Activated naive CD8-positive, alpha-beta T cell treated with anti-CD3 and anti-CD28 coated beads, Interleukin-2, amount 50 U/mL, for 16 hours (primary cell): ENCODE measurements around the gene ZNF423.
"Not testable (repeated sequence)": the region's sequence is repeated elsewhere in the genome, so short reads cannot be mapped to it uniquely, and the experiment has no call there.

Experiments used
- DNase-seq: peaks from one replicate; pipeline ENCODE4 v3.0.0-alpha.2; 2020; ENCODE audit warnings: low read depth, low spot score

The ZNF423 gene

GRCh38 chr16:49697631-49698452 lies 158.1 kb downstream of the ZNF423 start:
- DNase-seq, result no peak

DNA sequence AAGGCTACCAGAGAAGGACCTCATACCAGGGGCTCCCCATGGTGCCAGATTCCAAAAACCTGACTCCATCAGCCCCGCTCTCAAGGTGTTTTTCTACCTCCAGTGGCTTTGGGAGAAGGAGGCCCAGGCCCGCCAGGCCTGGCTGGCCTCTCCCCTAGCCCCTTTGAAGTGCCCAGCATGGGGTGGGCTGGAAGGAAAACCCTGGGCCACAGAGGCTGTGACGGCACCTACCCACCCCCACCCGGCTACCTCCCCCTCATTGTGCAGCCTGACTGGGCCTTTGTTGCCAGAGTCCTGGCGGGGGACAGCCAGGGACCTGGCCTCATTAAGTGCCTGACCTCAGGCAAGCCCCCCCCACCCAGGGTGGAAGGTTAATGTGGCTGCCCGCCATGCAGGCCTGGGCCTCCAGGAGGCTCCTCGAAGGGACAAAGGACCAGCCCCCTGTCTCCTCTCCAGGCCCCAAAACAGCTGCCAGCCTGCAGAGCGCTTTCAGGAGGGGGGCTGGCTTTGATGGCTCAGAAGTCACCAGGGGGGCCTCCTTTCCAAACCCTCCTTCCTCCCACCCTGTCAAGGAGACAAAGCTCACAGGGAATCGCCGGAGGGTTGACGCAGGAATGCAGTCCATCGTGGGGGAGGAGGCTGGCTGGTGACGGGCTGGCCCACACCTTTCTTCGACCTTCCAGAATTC lies 159.4 kb downstream of the ZNF423 start:
- no peak for DNase-seq

GRCh38 chr16:49695782-49696413 lies 160.0 kb downstream of the ZNF423 start:
- no peak for DNase-seq

GRCh38 chr16:49693445-49693844 lies 162.5 kb downstream of the ZNF423 start:
- DNase-seq, result no peak

DNA sequence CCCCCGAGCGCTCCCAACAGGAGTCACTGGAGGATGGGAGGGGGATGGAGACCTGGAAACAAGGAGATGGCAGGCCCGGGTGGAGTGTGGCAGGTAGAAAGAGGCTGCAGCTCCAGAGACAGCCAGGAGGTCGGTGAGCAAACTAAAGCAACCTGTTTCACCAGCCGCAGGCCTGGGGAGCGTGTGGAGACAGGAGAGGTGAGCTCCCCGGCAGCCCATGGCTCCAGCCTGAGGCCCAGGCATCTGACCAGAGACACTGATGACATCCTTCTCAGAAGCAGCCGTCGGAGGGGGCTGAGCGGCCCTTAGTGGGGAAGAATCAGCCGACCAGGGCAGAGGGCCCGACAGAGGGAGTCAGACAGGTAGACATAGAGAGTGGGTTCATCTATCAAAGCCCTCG lies 165.1 kb downstream of the ZNF423 start:
- DNase-seq, result no peak

- DNase-seq, result no peak
Observed at GRCh38 chr16:49688036-49688697, 167.7 kb downstream of the ZNF423 start.

DNA sequence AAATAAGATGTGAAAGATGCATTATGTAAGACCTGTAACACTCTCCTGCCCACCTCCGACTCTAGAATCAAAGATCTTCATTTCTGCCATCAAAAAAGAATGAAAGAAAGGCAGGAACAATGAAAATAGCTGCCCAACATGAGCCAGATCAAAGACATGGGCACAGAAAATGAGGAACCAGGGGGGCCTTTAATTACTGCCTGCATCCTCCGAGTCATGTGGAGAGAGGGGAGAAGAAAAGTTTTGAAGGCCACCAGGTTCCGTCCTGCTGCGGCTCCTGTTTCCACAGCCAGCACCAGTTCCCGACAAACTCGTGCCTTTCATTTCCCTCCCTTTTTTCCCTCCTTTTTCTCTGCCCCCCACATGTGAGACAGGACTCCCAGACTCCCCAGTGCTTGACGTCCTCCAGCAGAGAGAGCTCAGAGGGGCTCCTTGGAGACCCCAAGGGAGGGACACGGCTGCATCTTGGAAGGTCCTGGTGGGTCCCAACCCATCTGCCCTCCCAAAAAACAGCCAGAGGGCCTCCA lies 168.4 kb downstream of the ZNF423 start:
- no peak for DNase-seq

DNA sequence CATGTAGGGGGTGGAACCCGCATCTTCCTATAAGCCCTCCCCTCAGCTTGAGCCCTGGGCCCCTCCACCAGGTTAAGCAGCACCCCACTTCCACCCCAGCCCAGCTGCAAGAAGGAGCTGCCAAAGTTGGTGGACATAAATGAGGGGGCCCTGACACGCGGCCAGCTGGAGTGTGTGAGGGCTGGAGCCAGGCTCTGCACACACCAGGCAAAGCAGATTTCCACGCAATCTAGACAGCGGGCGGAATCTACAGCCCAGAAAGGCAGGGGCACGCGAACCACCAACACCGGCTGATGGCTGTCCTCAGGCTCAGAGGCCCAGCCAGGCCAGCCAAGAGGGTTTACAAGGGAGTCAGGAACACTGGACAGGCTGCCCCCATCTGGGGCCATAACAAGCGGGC lies 171.2 kb downstream of the ZNF423 start:
- DNase-seq, result no peak

- DNase-seq, result no peak
Observed at GRCh38 chr16:49682577-49683165, 173.2 kb downstream of the ZNF423 start.

DNA sequence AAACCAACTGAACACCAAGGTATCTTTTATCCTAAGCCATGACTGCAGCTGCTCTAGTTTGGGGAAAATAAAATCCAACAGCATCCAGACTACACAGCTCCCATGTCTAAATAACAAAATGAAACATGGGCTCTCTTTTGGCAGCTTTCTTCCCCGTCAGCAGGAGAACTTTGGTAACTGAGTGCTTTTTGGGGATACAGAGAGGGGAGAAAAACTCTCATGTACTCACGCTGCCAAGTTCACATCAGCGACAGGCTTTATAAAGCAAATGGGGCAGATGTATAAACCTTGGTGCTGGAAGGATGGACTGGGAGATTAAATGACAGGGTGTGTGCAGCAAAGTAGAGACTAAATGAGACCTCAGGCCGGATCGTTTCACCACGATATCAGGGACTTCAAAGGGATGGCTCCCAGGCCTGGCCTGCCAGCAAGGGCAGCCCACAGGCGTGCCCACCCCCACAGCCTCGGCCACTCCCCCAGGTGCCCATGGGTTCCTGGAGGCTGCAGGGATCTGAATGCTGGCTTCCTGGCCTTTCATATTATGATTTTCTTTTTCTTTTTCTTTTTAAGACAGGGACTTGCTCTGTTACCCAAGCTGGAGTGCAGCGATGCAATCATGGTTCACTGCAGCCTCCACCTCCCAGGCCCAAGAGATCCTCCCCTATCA lies 174.6 kb downstream of the ZNF423 start:
- DNase-seq, result no peak

- no peak for DNase-seq
Observed at GRCh38 chr16:49679095-49679494, 176.8 kb downstream of the ZNF423 start.

GRCh38 chr16:49677661-49678060 lies 178.3 kb downstream of the ZNF423 start:
- not testable (repeated sequence) for DNase-seq

DNA sequence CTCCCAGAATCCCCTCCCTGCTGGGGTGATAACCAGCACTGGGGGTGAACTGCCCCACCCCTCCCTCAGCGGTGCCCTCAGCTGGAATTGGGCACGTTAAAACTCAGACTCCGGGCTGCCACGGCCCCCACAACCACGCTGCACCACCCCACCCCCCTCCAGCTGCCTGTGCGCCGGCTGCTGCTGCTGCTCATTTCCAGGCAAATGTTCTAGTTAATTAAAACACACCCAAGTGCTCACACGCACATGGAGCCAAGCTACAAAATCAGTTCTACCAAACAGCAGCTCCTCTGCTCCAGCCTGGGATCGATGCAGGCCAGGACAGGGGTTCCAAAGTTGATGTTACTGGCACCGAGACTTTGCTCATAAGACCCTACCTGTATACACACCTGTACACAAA lies 180.5 kb downstream of the ZNF423 start:
- DNase-seq, result no peak

DNA sequence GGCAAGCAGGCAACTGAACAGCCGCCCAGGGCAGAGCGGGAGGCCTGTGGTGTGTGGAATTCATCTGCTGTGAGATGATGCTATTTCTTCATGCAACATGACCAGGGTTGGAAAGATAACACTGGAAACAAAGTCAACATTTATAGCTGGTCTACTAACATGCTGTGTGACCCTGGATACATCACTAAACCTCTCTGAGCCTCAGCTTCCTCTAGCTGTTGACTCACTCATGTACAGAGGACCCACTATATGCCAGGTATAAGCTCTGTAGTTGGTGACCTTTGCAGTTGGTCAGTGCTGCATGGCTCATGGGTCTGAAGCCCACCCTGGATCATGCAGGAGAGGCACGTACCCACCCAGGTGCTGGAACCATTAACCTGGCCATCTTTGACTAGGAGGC lies 180.9 kb downstream of the ZNF423 start:
- no peak for DNase-seq

DNA sequence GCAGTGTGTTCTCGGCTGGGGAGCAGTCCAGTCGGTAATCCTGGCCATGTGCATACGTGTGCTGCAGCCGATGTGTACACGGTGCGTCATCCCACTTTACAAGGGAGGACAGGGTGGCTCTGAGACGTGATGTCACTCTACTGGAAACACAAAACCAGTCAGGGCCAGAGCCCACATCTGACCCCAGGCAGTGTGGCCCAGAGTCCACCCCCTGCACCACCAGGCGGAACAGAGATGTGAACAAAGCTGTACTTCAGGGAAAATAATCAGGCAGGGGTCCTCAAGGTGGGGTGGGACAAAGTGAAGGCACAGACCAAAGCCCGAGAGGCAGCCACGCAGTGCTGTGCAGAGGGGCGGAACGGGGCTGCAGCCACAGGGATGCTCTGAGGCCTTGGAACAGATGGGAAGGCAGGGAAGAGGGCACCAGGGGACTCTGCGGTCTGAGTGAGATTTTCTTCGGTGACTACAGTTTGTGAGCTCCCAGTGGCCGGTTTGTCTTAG lies 181.5 kb downstream of the ZNF423 start:
- DNase-seq, result no peak

GRCh38 chr16:49673442-49673841 lies 182.5 kb downstream of the ZNF423 start:
- no peak for DNase-seq

DNA sequence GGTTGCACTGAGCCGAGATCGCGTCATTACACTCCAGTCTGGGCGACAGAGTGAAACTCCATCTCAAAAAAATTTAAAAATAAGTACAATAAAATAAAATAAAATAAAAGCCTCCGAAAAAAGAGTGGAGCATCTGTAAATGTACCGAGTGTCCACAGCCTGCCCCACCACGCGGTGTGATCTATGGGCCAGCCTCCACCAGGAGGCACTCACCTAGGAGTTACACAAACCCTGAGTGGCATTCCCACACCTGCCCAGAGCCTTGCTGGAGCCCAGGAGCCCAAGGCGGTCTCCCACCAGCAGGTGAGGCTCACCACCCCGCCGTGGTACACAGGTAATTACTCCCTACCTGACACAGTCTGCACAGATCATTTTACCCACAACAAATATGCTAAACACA lies 183.2 kb downstream of the ZNF423 start:
- no peak for DNase-seq

DNA sequence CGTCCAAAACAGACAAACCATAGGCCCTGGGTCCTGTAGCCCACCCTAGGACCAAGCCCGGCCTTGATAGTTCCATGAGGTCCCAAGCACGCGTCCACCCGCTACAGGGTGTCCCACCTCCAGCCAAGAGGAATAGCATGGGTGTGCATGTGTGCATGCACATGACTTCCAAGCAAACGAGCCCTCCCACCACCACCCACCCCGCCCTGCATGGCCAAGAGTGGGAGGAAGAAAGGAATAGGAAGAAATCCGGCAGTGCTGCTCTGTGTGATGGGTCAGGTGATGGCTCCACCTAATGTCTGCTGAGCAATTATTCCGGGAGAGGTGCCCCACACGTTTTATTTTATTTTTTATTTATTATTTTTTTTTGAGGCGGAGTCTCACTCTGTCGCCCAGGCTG lies 184.6 kb downstream of the ZNF423 start:
- DNase-seq, result no peak

DNA sequence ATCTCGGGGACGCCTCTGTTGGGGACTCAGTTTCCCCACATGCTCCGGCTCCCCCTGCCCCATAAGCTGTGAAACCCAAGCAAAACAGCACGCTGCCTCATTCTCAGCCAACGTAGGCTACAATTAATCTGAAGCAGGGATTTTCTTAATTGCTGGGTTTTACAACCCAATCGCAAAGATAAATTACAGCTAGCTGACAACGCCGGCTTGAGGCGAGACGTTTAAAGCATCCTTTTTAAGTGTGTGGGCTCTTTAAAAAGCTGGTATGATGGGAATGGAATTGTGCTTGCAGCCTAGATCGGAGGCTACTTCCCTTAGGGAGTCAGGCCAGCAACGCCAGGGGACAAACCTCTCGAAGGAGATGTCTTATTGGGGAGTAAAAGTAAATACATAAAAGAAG lies 185.3 kb downstream of the ZNF423 start:
- no peak for DNase-seq

GRCh38 chr16:49665482-49666230 lies 190.3 kb downstream of the ZNF423 start:
- no peak for DNase-seq
